Transverse colon (tissue), 4 donors: ENCODE data around the gene SPANXA1. TPM values are rescaled to one million over a fixed set of nuclear protein-coding genes. Genes with fewer than 3 reads are reported as not detected.
"Not testable (repeated sequence)": the region's sequence is repeated elsewhere in the genome, so short reads cannot be mapped to it uniquely, and the experiment has no call there.

Experiments used
- DNase-seq: peaks from one replicate; pipeline ENCODE4 v3.0.0-alpha.2; 2019
- H3K27ac ChIP-seq, 4 donors: fragments of 200-600 bp; sonication (generic); 2 replicates each; pipeline ENCODE4 v1.5.1; 2016 to 2018; ENCODE audit warnings: inconsistent platforms in 4 of 4
- H3K27me3 ChIP-seq: fragments of 200-600 bp; sonication (generic); 2 replicates; pipeline ENCODE4 v1.5.1; 2017; ENCODE audit warnings: inconsistent platforms
- H3K36me3 ChIP-seq, 4 donors: fragments of 200-600 bp; sonication (generic); 2 replicates each; pipeline ENCODE4 v1.5.1; 2017 to 2019; ENCODE audit warnings: inconsistent platforms in 4 of 4
- H3K4me1 ChIP-seq, 4 donors: fragments of 200-600 bp; sonication (generic); 2 replicates each; pipeline ENCODE4 v1.5.1; 2017 to 2020; ENCODE audit warnings: inconsistent platforms in 4 of 4
- H3K4me3 ChIP-seq, 4 donors: fragments of 200-600 bp; sonication (generic); 1 replicate in 1 of 4; 2 replicates in 3 of 4; pipeline versions ENCODE4 v1.5.1 to v1.6.1; 2017 to 2019; ENCODE audit warnings: inconsistent platforms in 4 of 4
- H3K9me3 ChIP-seq, 2 donors: fragments of 200-600 bp; sonication (generic); 2 replicates each; pipeline ENCODE4 v1.5.1; 2017 to 2019; ENCODE audit warnings: inconsistent platforms in 2 of 2
- EP300 ChIP-seq: sonication (generic); formaldehyde crosslinking; IDR thresholded peaks from one replicate; pipeline ENCODE4 v1.6.1; 2017; ENCODE audit warnings: antibody characterized with exemption, low read depth
- POLR2A ChIP-seq: fragments of 450-650 bp; IDR thresholded peaks from one replicate; pipeline ENCODE4 v1.6.1; 2016; ENCODE audit warnings: antibody characterized with exemption, mild to moderate bottlenecking, moderate library complexity
- POLR2AphosphoS5 ChIP-seq, 3 donors: sonication (generic); formaldehyde crosslinking; IDR thresholded peaks; one replicate each; pipeline ENCODE4 v1.6.1; 2016; ENCODE audit warnings: antibody characterized with exemption in 3 of 3
- WGBS, 2 donors: methylation state at CpG; one replicate each; pipeline ENCODE4 v1.1.5; 2018; ENCODE audit warnings: low coverage in 1 of 2; 5-methylcytosine and 5-hydroxymethylcytosine counted together
- in situ Hi-C, 4 donors: fragments of 200-750 bp; cut with MboI; loops; one replicate each; pipeline versions ENCODE4 v1.15.0 to v1.15.1; 2017; ENCODE audit warnings: low sequenced_read_pairs in 3 of 4, low pct_ligation_motif_present in 1 of 4, low pct_unique_long_range_greater_than_20kb in 1 of 4
- intact Hi-C: fragments of 100-400 bp; cut with DNase I; formaldehyde crosslinking; loops from one replicate; pipeline ENCODE4 v1.15.1; 2023; ENCODE audit warnings: low total_unique reads
- total RNA-seq, 4 donors: library from RNA; depleted of rRNA; stranded (reverse); fragments of >200 nt; gene quantifications; one replicate each; pipeline ENCODE4 v1.1.0, GENCODE V29; 2016
- TF ChIP-seq, protein P1 (sequence below), 5 experiments: fragments of 200-600 bp in 3 of 5; fragments of 450-650 bp in 2 of 5; sonication (generic) in 3 of 5; IDR thresholded peaks; 1 replicate in 2 of 5; 2 replicates in 3 of 5; pipeline ENCODE4 v1.5.1; 2016 to 2017; ENCODE audit warnings: antibody characterized with exemption in 5 of 5, inconsistent platforms in 3 of 5, mild to moderate bottlenecking in 2 of 5, moderate library complexity in 1 of 5

The SPANXA1 gene, protein sequence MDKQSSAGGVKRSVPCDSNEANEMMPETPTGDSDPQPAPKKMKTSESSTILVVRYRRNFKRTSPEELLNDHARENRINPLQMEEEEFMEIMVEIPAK
- total RNA-seq: not detected

DNA sequence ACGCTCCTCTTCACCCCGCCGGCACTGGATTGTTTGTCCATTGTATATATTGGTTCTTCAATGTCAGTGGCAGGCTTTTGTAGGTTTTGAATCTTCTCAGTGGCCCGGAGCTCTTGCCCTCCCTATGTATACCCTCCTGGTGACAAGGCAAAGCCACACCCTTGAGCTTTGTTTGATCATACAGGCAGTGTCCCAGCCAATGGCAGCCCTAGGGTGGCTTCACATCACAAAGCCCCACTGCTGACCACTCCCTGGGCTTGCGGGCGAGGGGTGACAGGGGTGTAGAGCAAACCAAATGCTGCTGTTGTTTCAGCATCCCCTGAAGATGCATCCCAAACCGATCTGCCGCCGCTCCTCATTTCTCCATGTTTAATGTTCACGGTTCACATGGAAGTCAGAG is at the start of gene SPANXA1:
Gene SPANXA1, minus strand, starts transcription at position 101 of the 400 bp plus-strand sequence. Its CDS starts 60 bp downstream, at position 41.
- H3K9me3 ChIP-seq, in situ Hi-C loops, H3K36me3 ChIP-seq, H3K4me1 ChIP-seq, H3K4me3 ChIP-seq, H3K27me3 ChIP-seq, intact Hi-C loops, DNase-seq, H3K27ac ChIP-seq: not testable (repeated sequence)
- WGBS, 2 donors: no CpG with 5 or more reads among the region's 10 CpGs

DNA sequence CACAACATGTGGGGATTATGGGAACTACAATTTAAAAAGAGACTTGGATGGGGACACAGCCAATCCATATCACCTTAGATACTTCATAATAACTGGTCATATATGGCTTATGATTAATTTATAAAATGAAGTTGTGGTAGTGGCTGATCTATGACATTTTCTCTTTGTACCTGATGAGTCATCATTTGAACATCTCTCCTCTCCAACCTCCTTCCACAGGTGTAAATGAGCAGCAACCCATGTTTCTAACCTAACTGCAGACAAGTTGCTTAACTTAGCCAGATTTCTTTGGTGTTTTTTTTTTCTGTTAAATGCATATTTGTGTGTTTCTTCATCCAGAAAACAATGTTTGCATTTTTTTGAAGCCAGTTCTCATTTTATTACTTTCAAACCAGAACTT is 47.6 kb upstream of the SPANXA1 start:
- TF ChIP-seq POLR2AphosphoS5 (IDR thresholded peaks at IDR 0.05) (no peak), EP300 (no peak), POLR2A (no peak)
- TF ChIP-seq, protein P1, sequence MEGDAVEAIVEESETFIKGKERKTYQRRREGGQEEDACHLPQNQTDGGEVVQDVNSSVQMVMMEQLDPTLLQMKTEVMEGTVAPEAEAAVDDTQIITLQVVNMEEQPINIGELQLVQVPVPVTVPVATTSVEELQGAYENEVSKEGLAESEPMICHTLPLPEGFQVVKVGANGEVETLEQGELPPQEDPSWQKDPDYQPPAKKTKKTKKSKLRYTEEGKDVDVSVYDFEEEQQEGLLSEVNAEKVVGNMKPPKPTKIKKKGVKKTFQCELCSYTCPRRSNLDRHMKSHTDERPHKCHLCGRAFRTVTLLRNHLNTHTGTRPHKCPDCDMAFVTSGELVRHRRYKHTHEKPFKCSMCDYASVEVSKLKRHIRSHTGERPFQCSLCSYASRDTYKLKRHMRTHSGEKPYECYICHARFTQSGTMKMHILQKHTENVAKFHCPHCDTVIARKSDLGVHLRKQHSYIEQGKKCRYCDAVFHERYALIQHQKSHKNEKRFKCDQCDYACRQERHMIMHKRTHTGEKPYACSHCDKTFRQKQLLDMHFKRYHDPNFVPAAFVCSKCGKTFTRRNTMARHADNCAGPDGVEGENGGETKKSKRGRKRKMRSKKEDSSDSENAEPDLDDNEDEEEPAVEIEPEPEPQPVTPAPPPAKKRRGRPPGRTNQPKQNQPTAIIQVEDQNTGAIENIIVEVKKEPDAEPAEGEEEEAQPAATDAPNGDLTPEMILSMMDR (IDR thresholded peaks at IDR 0.05): no peak
- Histone ChIP-seq H3K4me3 (no peak overlapping the region), H3K27ac (no peak overlapping the region), H3K9me3 (no peaks in the 10 kb centered on the region), H3K4me1 (no peaks in the 10 kb centered on the region), H3K27me3 (no peaks in the 10 kb centered on the region), H3K36me3 (no peaks in the 10 kb centered on the region)
- intact Hi-C loops: no loop called here
- in situ Hi-C loops: no loop called here
- no peak for DNase-seq

DNA sequence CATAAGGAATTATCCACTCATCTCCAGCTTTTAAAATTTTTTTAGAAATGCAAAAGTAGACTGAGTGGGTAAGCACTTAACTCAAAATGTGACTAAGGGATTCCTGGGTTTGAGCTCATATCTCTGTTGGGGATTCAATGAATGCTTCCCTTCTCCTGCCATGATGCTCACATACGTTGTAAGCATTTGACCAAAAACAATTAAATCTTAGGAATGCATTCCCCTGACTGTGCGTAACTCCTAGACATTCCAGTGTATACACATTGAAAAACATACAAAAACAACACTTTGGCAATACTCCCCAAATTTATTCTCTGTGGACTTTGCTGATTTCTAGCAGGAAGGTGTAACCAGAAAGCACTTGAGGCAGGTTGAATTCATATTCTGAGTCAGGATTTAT is 34.8 kb upstream of the SPANXA1 start:
- 74% methylated on average over 2 of the region's 2 CpGs; no CpG with 5 or more reads in 1 of the 2 donors for WGBS, 2 donors
- Histone ChIP-seq H3K4me3 (no peak overlapping the region), H3K27ac (no peak overlapping the region), H3K36me3 (no peaks in the 10 kb centered on the region), H3K9me3 (no peaks in the 10 kb centered on the region), H3K27me3 (no peaks in the 10 kb centered on the region), H3K4me1 (no peaks in the 10 kb centered on the region)
- in situ Hi-C loops (no loop called here), intact Hi-C loops (no loop called here)
- DNase-seq: no peak
- TF ChIP-seq POLR2A: no peak
- no peak for TF ChIP-seq EP300
- no peak for TF ChIP-seq POLR2AphosphoS5 (IDR thresholded peaks at IDR 0.05)
- TF ChIP-seq, protein P1 (IDR thresholded peaks at IDR 0.05): no peak

DNA sequence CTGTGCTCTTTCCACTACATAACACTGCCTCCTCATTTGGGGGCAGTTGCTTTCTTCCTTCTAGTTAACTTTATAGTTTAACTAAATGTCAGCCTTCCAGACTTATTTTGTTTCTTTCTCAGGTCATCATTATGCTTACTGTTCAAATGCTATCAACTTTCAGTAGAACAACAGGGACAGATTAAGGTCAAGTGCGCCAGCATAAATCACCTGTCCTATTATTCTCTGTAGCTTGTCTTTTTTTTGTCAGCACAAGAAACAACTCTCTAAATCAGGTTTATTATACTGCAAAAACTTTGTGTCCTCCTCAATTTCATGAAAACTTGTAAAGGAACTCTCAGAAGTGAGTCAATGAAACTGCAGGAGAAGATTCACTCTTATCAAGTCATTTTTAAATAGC is 24.6 kb upstream of the SPANXA1 start:
- TF ChIP-seq EP300: no peak
- TF ChIP-seq, protein P1 (IDR thresholded peaks at IDR 0.05): no peak
- no peak for TF ChIP-seq POLR2A
- TF ChIP-seq POLR2AphosphoS5 (IDR thresholded peaks at IDR 0.05): no peak
- H3K9me3 ChIP-seq: no peaks in the 10 kb centered on the region
- no peaks in the 10 kb centered on the region for H3K27me3 ChIP-seq
- DNase-seq: no peak
- in situ Hi-C loops (no loop called here), intact Hi-C loops (no loop called here)
- H3K4me1 ChIP-seq: no peaks in the 10 kb centered on the region
- H3K4me3 ChIP-seq: no peak overlapping the region
- H3K36me3 ChIP-seq: no peaks in the 10 kb centered on the region
- 60 to 86% methylated on average over 1 of the region's 1 CpG for whole genome bisulfite sequencing, 2 donors
- H3K27ac ChIP-seq: no peak overlapping the region

DNA sequence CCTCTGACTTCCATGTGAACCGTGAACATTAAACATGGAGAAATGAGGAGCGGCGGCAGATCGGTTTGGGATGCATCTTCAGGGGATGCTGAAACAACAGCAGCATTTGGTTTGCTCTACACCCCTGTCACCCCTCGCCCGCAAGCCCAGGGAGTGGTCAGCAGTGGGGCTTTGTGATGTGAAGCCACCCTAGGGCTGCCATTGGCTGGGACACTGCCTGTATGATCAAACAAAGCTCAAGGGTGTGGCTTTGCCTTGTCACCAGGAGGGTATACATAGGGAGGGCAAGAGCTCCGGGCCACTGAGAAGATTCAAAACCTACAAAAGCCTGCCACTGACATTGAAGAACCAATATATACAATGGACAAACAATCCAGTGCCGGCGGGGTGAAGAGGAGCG is 4.9 kb upstream of the SPANXA1 start, which contains the start of gene SPANXA2:
Gene SPANXA2, plus strand, starts transcription at position 301 of the 400 bp plus-strand sequence. Its CDS starts 60 bp downstream, at position 361.
- H3K36me3 ChIP-seq, H3K4me1 ChIP-seq, H3K4me3 ChIP-seq, H3K9me3 ChIP-seq, intact Hi-C loops, H3K27ac ChIP-seq, in situ Hi-C loops, H3K27me3 ChIP-seq, DNase-seq: not testable (repeated sequence)
- no CpG with 5 or more reads among the region's 10 CpGs for WGBS, 2 donors

DNA sequence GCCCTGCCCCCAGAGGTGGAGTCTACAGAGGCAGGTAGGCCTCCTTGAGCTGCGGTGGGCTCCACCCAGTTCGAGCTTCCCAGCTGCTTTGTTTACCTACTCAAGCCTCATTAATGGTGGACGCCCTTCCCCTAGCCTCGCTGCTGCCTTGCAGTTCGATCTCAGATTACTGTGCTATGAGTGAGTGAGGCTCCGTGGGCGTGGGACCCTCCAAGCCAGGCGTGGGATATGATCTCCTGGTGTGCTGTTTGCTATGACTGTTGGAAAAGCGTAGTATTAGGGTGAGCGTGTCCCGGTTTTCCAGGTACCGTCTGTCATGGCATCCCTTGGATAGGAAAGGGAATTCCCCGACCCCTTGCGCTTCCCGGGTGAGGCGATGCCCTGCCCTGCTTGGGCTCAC is 42.0 kb downstream of the SPANXA1 start:
- DNase-seq, in situ Hi-C loops, H3K27ac ChIP-seq, H3K27me3 ChIP-seq, H3K4me3 ChIP-seq, H3K9me3 ChIP-seq, H3K4me1 ChIP-seq, H3K36me3 ChIP-seq, intact Hi-C loops: not testable (repeated sequence)
- WGBS, 2 donors: 80% methylated on average over 10 of the region's 16 CpGs; no CpG with 5 or more reads in 1 of the 2 donors
